Hippocampal formation (tissue), 2 donors: Measurements from ENCODE around the gene GP1BB.

ENCODE experiments used
- DNase-seq, 2 donors: peaks; one replicate each; lab custom pipeline; 2025; lab: John Stamatoyannopoulos, UW

GP1BB gene

DNA sequence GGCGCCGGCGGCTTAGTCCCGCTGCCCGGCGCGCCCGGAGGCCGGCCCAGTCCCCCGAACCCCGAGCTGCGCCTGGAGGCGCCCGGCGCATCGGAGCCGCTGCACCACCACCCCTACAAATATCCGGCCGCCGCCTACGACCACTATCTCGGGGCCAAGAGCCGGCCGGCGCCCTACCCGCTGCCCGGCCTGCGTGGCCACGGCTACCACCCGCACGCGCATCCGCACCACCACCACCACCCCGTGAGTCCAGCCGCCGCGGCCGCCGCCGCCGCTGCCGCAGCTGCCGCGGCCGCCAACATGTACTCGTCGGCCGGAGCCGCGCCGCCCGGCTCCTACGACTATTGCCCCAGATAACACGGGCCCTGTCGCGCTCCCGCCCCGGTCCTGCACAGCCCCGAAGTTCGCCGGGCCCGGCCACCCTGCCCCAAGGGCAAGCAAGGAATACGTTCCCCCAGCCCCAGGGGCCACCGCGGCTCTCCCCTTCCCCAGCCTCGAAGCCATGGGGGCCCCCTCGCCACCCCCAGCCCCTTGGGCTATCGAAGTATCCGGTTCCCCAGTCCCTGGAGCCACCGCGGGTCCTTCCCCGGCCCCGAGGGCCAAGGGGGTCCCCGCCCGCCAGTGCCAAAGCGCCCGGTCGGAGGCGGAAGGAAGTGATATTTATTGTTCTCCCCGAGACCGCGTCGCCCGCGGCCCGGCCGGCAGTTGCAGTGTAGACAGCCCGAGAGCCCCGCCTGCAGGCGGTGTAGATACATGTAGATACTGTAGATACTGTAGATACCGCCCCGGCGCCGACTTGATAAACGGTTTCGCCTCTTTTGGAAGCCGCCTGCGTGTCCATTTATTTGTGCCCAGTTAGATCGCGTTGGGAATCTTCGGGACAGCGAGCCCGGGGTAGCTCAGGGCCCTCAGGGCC is 43.4 kb downstream of the GP1BB start:
- no peak for DNase-seq

DNA sequence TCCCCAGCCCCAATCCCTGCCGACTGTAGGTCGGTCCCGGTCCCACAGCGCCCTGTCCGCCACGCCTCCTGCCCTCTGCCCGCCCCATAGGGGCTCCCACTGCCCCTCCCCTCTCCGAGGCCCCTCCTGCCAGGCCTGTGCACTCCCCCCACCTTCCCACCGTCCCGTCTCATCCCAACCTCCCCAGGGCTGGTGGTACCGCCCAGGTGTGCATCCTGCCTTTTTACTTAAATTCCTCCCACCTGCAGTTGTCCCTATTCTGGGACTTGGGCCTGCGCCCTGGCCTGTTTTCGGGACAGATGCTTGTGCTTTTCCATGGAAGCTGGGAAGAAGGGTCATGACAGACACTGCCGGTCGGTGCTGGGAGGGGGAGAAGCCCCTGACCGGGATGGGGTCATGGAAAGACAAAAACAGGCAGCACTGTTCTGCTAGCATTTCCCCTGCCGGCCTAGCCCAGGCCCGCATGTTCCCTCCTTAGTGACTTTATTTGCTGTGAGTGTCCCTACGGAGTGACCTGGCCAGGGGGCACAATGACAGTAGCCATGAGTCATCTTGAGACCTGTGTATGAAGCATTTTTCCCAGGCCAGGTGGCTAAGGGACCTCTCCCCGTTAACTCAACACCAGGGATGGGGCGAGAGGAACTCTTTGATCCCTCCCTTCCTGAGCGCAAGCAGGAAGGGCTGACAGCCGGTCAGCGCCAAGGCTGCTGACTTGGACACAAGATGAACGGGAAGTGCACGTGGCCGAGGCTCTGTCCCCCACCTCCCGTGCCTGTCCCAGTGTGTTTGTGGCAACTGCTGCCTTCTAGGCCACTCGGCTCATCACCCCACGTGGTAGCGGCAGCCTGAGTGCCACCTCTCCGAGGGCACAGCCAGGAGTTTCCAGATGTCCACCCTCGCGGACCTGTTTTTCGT is 44.3 kb downstream of the GP1BB start:
- DNase-seq: no peak

DNA sequence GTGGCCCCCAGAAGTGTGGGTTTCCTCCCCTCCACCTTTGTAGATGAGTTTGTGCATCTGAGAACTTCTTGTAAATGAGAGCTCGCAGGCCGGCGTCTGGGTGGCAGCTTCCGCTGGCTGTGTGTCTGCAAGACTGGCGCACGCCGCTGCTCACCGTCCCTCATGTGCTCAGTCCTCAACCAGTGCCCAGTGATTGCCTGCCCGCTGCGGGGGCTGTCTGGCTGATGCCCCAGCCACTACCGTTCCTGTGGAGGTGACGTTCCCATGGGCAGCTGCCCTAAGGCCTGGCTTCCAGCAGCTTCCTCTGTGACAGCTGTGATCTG is 46.0 kb downstream of the GP1BB start:
- DNase-seq: no peak

DNA sequence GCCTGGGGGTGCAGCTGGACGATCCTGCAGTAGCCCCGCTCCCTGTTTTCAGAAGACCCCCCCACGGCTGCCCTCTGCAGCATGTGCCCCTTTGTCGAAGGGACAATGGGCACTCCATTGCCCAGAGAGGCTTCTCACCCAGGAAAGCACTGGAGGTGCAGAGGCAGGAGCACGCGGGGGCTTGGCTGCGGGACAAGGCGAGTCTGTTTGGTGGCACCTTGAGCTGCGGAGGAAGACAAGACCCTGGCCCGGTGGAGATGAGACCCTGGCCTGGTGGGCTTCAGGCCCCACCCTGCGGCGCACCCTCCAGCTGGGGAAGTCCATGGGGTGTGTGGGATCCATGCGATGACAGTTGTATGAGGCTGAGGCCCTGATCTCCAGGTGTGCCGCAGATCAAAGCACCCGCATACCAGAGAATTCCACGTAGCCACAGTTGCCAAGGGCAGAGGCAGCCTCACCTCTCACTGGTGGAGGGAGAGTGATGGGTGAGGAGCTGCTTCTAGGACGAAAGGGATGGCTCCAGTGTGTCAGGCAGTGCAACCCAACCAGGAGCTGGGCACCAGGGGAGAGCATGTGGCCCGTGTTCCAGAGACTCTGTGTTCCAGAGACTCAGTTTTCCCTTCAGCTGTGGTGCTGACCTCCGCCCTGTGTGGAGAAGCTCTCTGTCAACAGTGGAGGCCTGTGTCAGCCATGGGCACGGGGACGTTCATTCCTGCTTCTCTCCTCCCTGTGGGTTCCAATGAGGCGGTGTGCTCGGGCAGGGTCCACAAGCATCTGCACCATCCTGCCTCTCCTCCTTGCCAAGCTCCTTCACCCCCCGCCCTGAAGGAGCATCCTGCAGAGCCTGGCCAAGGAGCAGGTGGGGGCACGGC is 47.2 kb downstream of the GP1BB start:
- no peak for DNase-seq

DNA sequence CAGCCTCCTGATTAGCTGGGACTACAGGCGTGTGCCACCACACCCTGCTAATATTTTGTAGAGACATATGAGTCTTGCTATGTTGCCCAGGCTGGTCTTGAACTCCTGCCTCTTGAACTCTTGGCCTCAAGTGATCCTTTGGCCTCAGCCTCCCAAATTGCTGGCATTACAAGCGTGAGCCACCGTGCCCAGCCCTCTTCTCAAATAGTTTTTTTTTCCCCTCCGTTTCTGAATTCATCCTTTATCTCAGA is 49.0 kb downstream of the GP1BB start:
- no peak for DNase-seq

DNA sequence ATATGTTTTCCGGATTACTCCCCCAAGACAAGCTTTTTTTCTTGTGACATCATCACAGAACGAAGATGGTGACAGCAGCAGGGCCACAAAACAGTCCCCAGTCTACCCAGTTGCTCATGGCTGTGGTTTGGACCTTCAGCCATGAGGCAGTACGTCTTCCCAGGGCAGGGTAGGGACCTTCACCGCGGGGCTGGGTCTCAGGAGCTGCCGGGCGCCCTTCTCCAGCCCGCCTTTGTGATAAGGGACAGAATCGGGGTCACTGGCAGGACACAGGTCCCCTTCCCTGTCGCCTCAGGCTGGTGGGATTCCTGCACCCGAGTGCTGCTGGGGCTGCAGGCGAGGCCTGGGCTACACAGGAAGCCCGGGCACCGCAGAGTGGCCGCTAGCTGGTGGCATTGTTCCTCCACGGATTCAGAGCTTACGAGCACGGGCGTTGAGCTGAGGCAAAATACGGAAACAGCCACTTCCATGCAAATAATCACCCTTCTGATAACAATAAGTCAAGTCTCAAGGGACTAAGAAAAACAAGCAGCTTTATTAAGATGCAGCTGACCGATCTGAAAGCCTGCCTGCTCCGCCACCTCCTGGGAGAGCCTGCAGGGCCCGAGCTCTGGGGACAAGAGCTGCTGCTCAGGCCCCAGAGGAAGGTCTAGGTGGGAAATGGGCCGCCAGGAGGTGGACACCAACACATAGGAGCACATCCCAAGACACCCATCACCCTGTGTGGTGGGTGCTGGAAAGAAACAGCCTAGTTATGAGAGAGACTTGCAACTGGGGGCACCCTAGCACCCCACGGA is 49.5 kb downstream of the GP1BB start:
- DNase-seq: no peak

DNA sequence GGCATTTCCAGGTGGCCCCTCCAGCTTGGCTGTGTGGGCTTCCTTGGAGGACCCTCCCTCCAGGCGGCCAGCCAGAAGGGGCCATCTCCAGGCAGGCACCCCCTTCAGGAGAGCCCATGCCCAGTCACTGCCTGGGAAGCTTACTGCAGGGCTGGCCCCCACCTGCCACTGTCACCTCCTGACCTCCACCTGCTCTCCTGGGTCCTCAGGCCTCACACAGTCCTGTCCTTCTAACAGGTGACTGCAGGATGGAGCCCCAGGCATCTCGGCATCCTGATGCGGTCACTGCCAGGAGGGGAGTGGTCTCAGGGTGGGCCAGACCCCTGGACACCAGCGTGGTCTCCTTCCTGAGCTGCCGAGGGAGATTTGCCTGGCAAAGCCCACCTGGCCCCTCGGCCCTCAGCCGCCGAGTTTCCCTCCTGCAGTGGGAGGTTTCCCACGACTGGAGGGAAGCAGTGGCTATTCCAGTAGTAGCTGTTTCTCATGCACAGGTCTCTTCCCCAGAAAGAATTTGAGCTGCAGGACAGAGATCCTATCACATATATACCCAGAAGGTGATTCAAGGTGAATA is 50.2 kb downstream of the GP1BB start:
- DNase-seq: no peak
